Endothelial cell of umbilical vein (primary cell): Measurements from ENCODE around the gene MED13. TPM values are rescaled to one million over a fixed set of nuclear protein-coding genes. Genes with fewer than 3 reads are reported as not detected.

ENCODE experiments used
- BruUV-seq: library from RNA; stranded (reverse); fragments of 400-500 nt; replicated peaks from 2 replicates; lab custom pipeline; 2021; lab: Mats Ljungman, UMichigan
- CTCF ChIA-PET: fragments of 300-600, 350-600 bp; sonication (Branson Sonifier 250); formaldehyde crosslinking; loops from one replicate; lab custom pipeline; 2021; ENCODE audit warnings: antibody characterized with exemption, inconsistent platforms; lab: Charles Lee
- POLR2A ChIA-PET: fragments of 300-600, 350-600 bp; sonication (Branson Sonifier 250); formaldehyde crosslinking; loops from one replicate; lab custom pipeline; 2021; ENCODE audit warnings: antibody characterized with exemption, inconsistent platforms; lab: Charles Lee
- DNase-seq: peaks from one replicate; pipeline ENCODE4 v3.0.0-alpha.2; 2011; ENCODE audit warnings: low read depth, low spot score
- FAIRE-seq: peaks from 2 replicates; lab custom pipeline; 2011; peaks lifted over from hg19 to GRCh38; lab: Jason Lieb, UNC
- H2AFZ ChIP-seq: 2 replicates; pipeline ENCODE4 v1.6.0; 2012; ENCODE audit warnings: low read depth, low read length, control low read depth, inconsistent platforms
- H3K27ac ChIP-seq: 2 replicates; pipeline ENCODE4 v1.5.1; 2011; ENCODE audit warnings: low read depth, mild to moderate bottlenecking, control low read depth, low read length, moderate library complexity; ENCODE audit not compliant: insufficient read depth
- H3K27me3 ChIP-seq, 2 experiments: 2 replicates each; pipeline versions ENCODE4 v1.6.0 to v1.6.1; 2011; ENCODE audit warnings: low read length in 2 of 2, mixed read lengths in 1 of 2; ENCODE audit not compliant: control insufficient read depth in 2 of 2, insufficient read depth in 2 of 2
- H3K36me3 ChIP-seq, 2 experiments: 2 replicates in 1 of 2; 3 replicates in 1 of 2; pipeline ENCODE4 v1.5.1; 2011; ENCODE audit warnings: low read length in 2 of 2, mild to moderate bottlenecking in 1 of 2, moderate library complexity in 1 of 2; ENCODE audit not compliant: control insufficient read depth in 2 of 2, insufficient read depth in 2 of 2; ENCODE audit errors: extremely low read depth in 1 of 2
- H3K4me1 ChIP-seq: 3 replicates; pipeline ENCODE4 v1.5.1; 2011; ENCODE audit warnings: mild to moderate bottlenecking, low read length; ENCODE audit not compliant: control insufficient read depth, insufficient read depth; ENCODE audit errors: extremely low read depth
- H3K4me2 ChIP-seq: 2 replicates; pipeline ENCODE4 v1.6.1; 2011; ENCODE audit warnings: low read length, control low read depth, mixed read lengths; ENCODE audit not compliant: insufficient read depth
- H3K4me3 ChIP-seq, 3 experiments: fragments of 200-600 bp in 1 of 3; sonication (generic), shearing (Covaris generic) in 1 of 3; replicated peaks in 1 of 3; 2 replicates each; pipeline ENCODE4 v1.5.1; 2011 to 2016; ENCODE audit warnings: control low read depth in 3 of 3, low read length in 3 of 3, mild to moderate bottlenecking in 2 of 3, inconsistent platforms in 1 of 3, low read depth in 1 of 3, moderate library complexity in 1 of 3; ENCODE audit not compliant: insufficient read depth in 1 of 3
- H3K79me2 ChIP-seq: 2 replicates; pipeline ENCODE4 v1.6.0; 2012; ENCODE audit warnings: low read length, inconsistent platforms; ENCODE audit not compliant: control insufficient read depth, insufficient read depth
- H3K9ac ChIP-seq: replicated peaks from 2 replicates; pipeline ENCODE3; 2011; ENCODE audit warnings: low read length, control low read depth; ENCODE audit not compliant: insufficient read depth; ENCODE audit errors: extremely low read depth
- H3K9me1 ChIP-seq: replicated peaks from 3 replicates; pipeline ENCODE4 v1.6.0; 2011; ENCODE audit warnings: mild to moderate bottlenecking, low read length; ENCODE audit not compliant: control insufficient read depth, insufficient read depth; ENCODE audit errors: extremely low read depth
- H3K9me3 ChIP-seq: replicated peaks from 2 replicates; pipeline ENCODE4 v1.5.1; 2012; ENCODE audit warnings: low read length, inconsistent platforms; ENCODE audit not compliant: control insufficient read depth, insufficient read depth
- H4K20me1 ChIP-seq: replicated peaks from 2 replicates; pipeline ENCODE3; 2011; ENCODE audit warnings: mild to moderate bottlenecking, low read length; ENCODE audit not compliant: control insufficient read depth, insufficient read depth; ENCODE audit errors: extremely low read depth
- CTCF ChIP-seq, 2 donors: IDR thresholded peaks; 1 replicate in 1 of 2; 2 replicates in 1 of 2; pipeline ENCODE4 v1.5.1; 2011; ENCODE audit warnings: low read length in 2 of 2, mild to moderate bottlenecking in 2 of 2, moderate library complexity in 2 of 2, control low read depth in 1 of 2, inconsistent platforms in 1 of 2, low read depth in 1 of 2; ENCODE audit not compliant: insufficient read depth in 1 of 2; ENCODE audit errors: extremely low read depth in 1 of 2
- EZH2 ChIP-seq: IDR thresholded peaks from 2 replicates; pipeline ENCODE4 v1.6.1; 2012; ENCODE audit warnings: borderline replicate concordance, low read depth, mild to moderate bottlenecking, moderate library complexity, low read length, inconsistent platforms; ENCODE audit not compliant: severe bottlenecking
- FOS ChIP-seq: IDR thresholded peaks from 2 replicates; pipeline ENCODE4 v1.6.1; 2011; ENCODE audit warnings: mild to moderate bottlenecking, low read length, moderate library complexity, borderline replicate concordance; ENCODE audit not compliant: insufficient read depth
- JUN ChIP-seq: IDR thresholded peaks from 2 replicates; pipeline ENCODE4 v1.6.1; 2011; ENCODE audit warnings: borderline replicate concordance, low read depth; ENCODE audit not compliant: insufficient read length, insufficient read depth
- MYC ChIP-seq: IDR thresholded peaks from one replicate; pipeline ENCODE4 v1.6.1; 2011; ENCODE audit warnings: mild to moderate bottlenecking, low read depth, low read length
- POLR2A ChIP-seq: IDR thresholded peaks from 2 replicates; pipeline ENCODE4 v1.6.1; 2012; ENCODE audit warnings: low read depth, mild to moderate bottlenecking, control low read depth, low read length
- POLR2AphosphoS5 ChIP-seq: IDR thresholded peaks from 2 replicates; pipeline ENCODE4 v1.6.1; 2012; ENCODE audit warnings: low read depth, mild to moderate bottlenecking, control low read depth, low read length, moderate library complexity; ENCODE audit not compliant: insufficient read depth
- dilution Hi-C: fragments of 300-500 bp; cut with MboI; formaldehyde crosslinking; loops from one replicate; pipeline ENCODE4 v1.15.0; 2019; ENCODE audit warnings: low sequenced_read_pairs; ENCODE audit not compliant: extremely low pct_ligation_motif_present
- intact Hi-C: fragments of 100-400 bp; cut with micrococcal nuclease; formaldehyde crosslinking; loops from one replicate; pipeline ENCODE4 v1.10.0; 2022
- polyA plus RNA-seq, 4 experiments: library from polyadenylated mRNA; depleted of rRNA in 3 of 4; stranded (reverse) in 3 of 4; unstranded in 1 of 4; fragments of >200 nt; gene quantifications; 2 replicates each; pipeline versions ENCODE4 v1.2.1 to v1.2.3, GENCODE V29; 2011 to 2012; ENCODE audit warnings: missing spikeins in 1 of 4
- total RNA-seq: library from RNA; stranded (reverse); gene quantifications from 2 replicates; pipeline ENCODE4 v1.2.3, GENCODE V29; 2021

The MED13 gene
- total and polyA plus RNA-seq, 2 donors (not counting 3 experiments of a cell fraction or from before 2014, with no cell fraction given): 11.6 to 49.6 TPM

- Histone ChIP-seq H4K20me1 (no peaks in the 10 kb centered on the region), H3K79me2 (peaks cover 1% of the 10 kb centered on the region), H3K27ac (no peak overlapping the region), H3K9me3 (no peaks in the 10 kb centered on the region), H3K27me3 (no peaks in the 10 kb centered on the region), H3K9me1 (no peaks in the 10 kb centered on the region), H3K36me3 (peaks cover 5 to 6% of the 10 kb centered on the region in 2 experiments), H3K9ac (no peak overlapping the region), H2AFZ (no peak overlapping the region), H3K4me3 (no peak overlapping the region), H3K4me1 (no peaks in the 10 kb centered on the region), H3K4me2 (no peak overlapping the region)
- dilution Hi-C loops: no loop called here
- intact Hi-C loops: no loop called here
- ChIA-PET CTCF (interaction anchor here (1.5 kb wide), 1 partner anchor 11 kb away, joined by 3 read pairs; no protein-coding TSS in a partner anchor), POLR2A (interaction anchor here (0.6 kb wide), 1 partner anchor 9 kb away, joined by 3 read pairs; no protein-coding TSS in a partner anchor)
- TF ChIP-seq MYC (no peak), POLR2A (no peak), CTCF (IDR thresholded peaks at IDR 0.05; ENCODE audit: extremely low read depth in 1 of 2, insufficient read depth in 1 of 2, low read depth in 1 of 2, low read length in 2 of 2) (no peak)
- DNase-seq (no peak), FAIRE-seq (no peak)
- no TSS peak for BruUV-seq
Observed at GRCh38 chr17:61970030-61970429, 95.0 kb downstream of the MED13 start.

- Histone ChIP-seq H3K4me1 (no peaks in the 10 kb centered on the region), H3K36me3 (peaks cover 13% of the 10 kb centered on the region in 2 experiments), H4K20me1 (no peaks in the 10 kb centered on the region), H3K27me3 (no peaks in the 10 kb centered on the region), H3K4me2 (no peak overlapping the region), H3K79me2 (peaks cover 1% of the 10 kb centered on the region), H3K9me1 (no peaks in the 10 kb centered on the region), H3K4me3 (no peak overlapping the region), H3K9me3 (no peaks in the 10 kb centered on the region), H3K27ac (no peak overlapping the region), H2AFZ (no peak overlapping the region), H3K9ac (no peak overlapping the region)
- no TSS peak for BruUV-seq
- CTCF ChIA-PET: no interaction called here
- dilution Hi-C loops (no loop called here), intact Hi-C loops (no loop called here)
- TF ChIP-seq FOS (no peak), POLR2AphosphoS5 (no peak), EZH2 (no peak), POLR2A (no peak), JUN (no peak), MYC (no peak)
- FAIRE-seq (no peak), DNase-seq (no peak)
- POLR2A ChIA-PET: no interaction called here
Observed at GRCh38 chr17:61968757-61969156, 96.3 kb downstream of the MED13 start.
